Kasumi-1 (cell line): ENCODE data around the gene RGR.
A peak's percentile ranks its signal among the peaks of the same experiment; 100 is the strongest.

Experiments
- DNase-seq, 2 experiments: peaks; one replicate each; lab custom pipeline; 2025; lab: John Stamatoyannopoulos, UW

Gene RGR

GRCh38 chr10:84244651-84245270 lies at the start of gene RGR:
TSS of gene RGR (plus strand) at chr10:84245053. CDS start at chr10:84245091, 38 bp downstream.
- no peak for DNase-seq

- DNase-seq = no peak
These were observed 48.8 kb upstream of the RGR start for GRCh38 chr10:84196083-84196482.

- DNase-seq = no peak
These were observed 47.9 kb upstream of the RGR start for GRCh38 chr10:84196941-84197340.

- no peak for DNase-seq
These were observed 47.2 kb upstream of the RGR start for GRCh38 chr10:84197643-84198042.

GRCh38 chr10:84198206-84198915 lies 46.5 kb upstream of the RGR start:
- no peak for DNase-seq

GRCh38 chr10:84200537-84201243 lies 44.2 kb upstream of the RGR start:
- no peak for DNase-seq

GRCh38 chr10:84201244-84201606 lies 43.6 kb upstream of the RGR start:
- no peak for DNase-seq

GRCh38 chr10:84201682-84202081 lies 43.2 kb upstream of the RGR start:
- no peak for DNase-seq

- no peak for DNase-seq
These were observed 42.5 kb upstream of the RGR start for GRCh38 chr10:84202349-84202748.

GRCh38 chr10:84204122-84204521 lies 40.7 kb upstream of the RGR start:
- DNase-seq = peak; percentile 17 to 25

- no peak for DNase-seq
These were observed 40.2 kb upstream of the RGR start for GRCh38 chr10:84204610-84205009.

GRCh38 chr10:84205049-84205852 lies 39.6 kb upstream of the RGR start:
- peak; percentile 74 to 91 for DNase-seq

GRCh38 chr10:84205853-84206525 lies 38.9 kb upstream of the RGR start:
- no peak for DNase-seq

- no peak for DNase-seq
These were observed 36.8 kb upstream of the RGR start for GRCh38 chr10:84208023-84208422.

- DNase-seq = no peak
These were observed 33.3 kb upstream of the RGR start for GRCh38 chr10:84211566-84211965.

GRCh38 chr10:84212014-84212413 lies 32.8 kb upstream of the RGR start:
- no peak for DNase-seq

- DNase-seq = no peak
These were observed 31.8 kb upstream of the RGR start for GRCh38 chr10:84213076-84213475.

GRCh38 chr10:84214046-84214572 lies 30.7 kb upstream of the RGR start:
- no peak for DNase-seq

- DNase-seq = peak; percentile 51 to 61
These were observed 30.1 kb upstream of the RGR start for GRCh38 chr10:84214612-84215235.

GRCh38 chr10:84216834-84217233 lies 28.0 kb upstream of the RGR start:
- DNase-seq = no peak

- DNase-seq = no peak
These were observed 27.1 kb upstream of the RGR start for GRCh38 chr10:84217746-84218145.
